Fibroblast of the conjunctiva (primary cell): Measurements from ENCODE around the gene SRC.

Source experiments
- DNase-seq: peaks from one replicate; pipeline ENCODE4 v3.0.0-alpha.2; 2010; ENCODE audit warnings: low read depth

The SRC gene

GRCh38 chr20:37397076-37397953, 51.4 kb downstream of the SRC start:
- no peak for DNase-seq

DNA sequence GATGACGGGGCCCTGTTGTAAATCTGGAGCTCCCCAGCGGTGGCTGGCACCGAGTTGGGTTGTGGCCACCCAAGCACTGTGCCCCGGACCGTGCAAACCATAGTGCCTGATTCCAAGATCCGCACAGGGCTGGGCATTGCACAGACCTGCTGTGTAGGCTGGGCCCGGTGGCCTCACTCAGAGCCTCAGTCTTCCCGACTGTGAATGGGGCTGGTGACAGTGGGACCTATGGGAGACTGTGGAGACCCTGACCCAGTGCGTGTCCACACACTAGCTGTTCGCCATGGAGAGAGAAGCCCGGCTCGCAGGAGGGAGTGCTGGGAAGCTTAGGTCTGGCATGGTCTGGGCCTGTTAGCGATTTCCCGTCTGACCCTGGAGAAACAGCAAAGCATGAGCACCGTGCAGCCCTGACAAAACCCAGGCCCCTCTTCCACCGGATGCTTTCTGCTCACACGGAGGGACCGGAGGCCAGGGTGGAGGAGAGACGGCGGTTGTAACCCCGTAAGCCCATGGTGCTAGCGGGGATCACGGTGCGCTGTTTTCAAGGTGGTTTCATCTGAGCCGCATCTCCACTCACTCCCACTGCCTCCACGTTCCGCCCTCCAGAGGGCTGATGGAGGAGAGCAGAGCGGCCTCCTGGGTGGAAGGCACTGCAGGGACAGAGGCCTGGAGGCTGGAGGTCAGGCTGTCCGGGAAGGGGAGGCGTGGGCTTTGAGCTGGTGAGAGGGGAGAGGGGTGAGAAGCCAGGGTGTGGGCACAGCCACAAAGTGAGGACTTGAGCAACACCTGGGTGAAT, 52.2 kb downstream of the SRC start:
- DNase-seq: no peak

GRCh38 chr20:37398750-37399621, 53.0 kb downstream of the SRC start:
- DNase-seq: no peak

GRCh38 chr20:37401282-37401929, 55.5 kb downstream of the SRC start:
- DNase-seq: no peak

- DNase-seq: no peak
Measured at GRCh38 chr20:37401930-37402675, 56.2 kb downstream of the SRC start.

DNA sequence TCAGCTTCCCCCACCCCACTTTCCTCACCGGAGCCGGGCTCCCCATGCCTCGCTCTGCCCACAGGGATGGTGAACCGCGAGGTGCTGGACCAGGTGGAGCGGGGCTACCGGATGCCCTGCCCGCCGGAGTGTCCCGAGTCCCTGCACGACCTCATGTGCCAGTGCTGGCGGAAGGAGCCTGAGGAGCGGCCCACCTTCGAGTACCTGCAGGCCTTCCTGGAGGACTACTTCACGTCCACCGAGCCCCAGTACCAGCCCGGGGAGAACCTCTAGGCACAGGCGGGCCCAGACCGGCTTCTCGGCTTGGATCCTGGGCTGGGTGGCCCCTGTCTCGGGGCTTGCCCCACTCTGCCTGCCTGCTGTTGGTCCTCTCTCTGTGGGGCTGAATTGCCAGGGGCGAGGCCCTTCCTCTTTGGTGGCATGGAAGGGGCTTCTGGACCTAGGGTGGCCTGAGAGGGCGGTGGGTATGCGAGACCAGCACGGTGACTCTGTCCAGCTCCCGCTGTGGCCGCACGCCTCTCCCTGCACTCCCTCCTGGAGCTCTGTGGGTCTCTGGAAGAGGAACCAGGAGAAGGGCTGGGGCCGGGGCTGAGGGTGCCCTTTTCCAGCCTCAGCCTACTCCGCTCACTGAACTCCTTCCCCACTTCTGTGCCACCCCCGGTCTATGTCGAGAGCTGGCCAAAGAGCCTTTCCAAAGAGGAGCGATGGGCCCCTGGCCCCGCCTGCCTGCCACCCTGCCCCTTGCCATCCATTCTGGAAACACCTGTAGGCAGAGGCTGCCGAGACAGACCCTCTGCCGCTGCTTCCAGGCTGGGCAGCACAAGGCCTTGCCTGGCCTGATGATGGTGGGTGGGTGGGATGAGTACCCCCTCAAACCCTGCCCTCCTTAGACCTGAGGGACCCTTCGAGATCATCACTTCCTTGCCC, 57.4 kb downstream of the SRC start:
- no peak for DNase-seq

GRCh38 chr20:37404461-37404890, 58.5 kb downstream of the SRC start:
- no peak for DNase-seq

DNA sequence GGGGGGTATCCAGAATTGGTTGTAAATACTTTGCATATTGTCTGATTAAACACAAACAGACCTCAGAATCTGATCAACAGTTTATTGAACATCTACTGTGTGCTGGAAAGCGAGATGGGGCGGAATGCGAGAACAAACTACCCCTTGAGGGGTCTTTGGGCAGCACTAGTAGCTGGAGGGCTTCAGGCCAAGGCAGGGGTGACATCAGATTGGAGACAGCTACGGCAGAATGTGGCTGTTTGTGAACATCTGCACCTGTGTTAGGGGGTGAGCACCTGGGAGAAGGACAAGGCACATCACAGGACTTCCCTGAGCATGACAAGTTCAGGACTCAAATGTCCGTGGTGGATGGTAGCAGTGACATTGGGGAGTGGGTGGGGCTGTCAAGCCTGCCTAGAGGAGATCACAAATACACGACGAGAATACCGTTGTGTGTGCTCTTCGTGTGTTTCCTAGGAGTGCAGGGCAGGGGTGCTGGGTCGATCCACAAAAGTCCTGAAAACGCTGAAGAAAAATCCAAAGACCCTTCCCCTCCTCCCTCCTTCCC, 59.5 kb downstream of the SRC start:
- no peak for DNase-seq

GRCh38 chr20:37406010-37406998, 60.4 kb downstream of the SRC start:
- no peak for DNase-seq

- DNase-seq: no peak
Measured at GRCh38 chr20:37407019-37407566, 61.2 kb downstream of the SRC start.

DNA sequence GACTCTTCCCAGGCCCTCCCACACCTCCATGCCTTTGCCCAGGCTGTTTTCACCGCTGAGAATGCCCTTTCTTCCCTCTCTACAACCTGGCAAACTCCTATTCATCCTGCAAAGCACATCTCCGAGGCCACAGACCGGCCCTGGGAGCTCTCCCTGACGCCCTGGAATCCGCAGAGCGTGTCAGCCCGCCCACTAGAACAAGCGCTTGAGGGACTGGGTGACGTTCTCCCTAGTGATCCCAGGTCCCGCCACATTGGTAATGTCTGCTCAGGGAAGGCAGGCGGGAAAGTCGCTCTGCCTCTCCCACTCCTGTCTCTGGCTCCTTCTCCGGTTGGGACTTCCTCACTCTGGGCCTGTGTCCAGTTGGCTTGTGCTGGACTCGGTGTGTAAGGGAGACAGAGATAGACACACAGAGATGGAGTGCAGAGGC, 61.6 kb downstream of the SRC start:
- DNase-seq: no peak

DNA sequence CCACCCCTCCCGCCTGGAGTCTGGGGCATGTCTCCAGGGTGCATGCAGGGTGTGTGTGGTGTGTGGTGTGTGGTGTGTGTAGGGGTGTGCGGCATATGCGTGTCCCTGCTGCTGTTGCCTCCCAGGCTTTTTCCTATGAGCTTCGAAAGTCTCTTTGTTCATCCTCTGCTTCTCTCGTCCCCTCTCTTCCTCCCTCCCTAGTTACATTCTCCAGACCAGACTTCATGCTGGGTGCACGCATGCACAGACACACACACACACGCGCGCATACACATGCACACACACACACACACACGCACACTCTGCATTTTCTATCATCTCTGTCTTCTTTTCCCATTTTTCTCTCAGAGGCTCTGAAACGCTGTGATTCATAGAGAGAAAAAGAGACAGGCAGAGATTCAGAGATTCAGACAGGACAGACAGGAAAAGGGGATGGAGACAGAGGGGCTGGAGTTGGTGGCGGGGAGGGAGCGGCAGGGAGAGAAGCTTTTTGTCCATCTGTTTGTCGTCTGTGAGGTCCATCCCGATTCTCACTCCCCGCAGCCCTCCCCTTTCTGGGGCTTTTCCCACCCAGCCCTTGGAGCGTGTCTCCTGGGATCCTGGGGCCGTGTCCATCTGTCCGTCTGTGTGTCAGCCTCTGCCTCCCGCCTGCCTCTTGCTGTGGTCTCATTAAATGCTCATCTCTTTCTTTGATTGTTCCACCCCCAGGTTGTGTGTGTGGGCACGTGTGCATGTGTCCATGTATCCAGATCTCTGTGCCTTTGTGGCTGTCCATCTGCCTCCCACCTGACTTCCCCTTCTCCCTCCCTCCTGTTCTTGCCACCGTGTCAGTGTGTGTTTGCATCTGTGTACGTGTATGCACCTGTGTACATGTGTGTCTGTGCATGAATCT, 62.6 kb downstream of the SRC start:
- no peak for DNase-seq

GRCh38 chr20:37411408-37412219, 65.7 kb downstream of the SRC start:
- DNase-seq: no peak

DNA sequence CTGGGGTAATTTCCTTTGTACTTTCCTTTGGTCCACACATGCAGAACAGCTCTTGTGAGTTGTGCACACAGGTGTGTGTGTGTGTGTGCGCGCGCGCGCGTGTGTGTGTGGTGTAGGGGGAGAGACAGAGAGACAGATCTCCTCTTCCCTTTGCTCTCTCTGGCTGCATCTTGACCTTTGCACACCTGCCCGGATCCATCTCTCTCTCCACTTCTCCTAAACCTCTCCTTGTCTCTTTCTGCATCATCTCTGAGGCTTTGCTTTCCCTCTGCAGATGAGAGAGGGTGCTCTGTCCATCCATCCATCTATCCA, 67.0 kb downstream of the SRC start:
- DNase-seq: no peak

- no peak for DNase-seq
Measured at GRCh38 chr20:37413379-37413778, 67.4 kb downstream of the SRC start.
